IMR-90 (cell line): Measurements from ENCODE around the gene CDKN2D. TPM values are rescaled to one million over a fixed set of nuclear protein-coding genes. Genes with fewer than 3 reads are reported as not detected.

Experiments
- ATAC-seq: fragments of 200-7000 bp; cut with Tn5 transposase; 2 replicates; pipeline ENCODE4 v1.9.1; 2020; ENCODE audit warnings: low read depth, mild to moderate bottlenecking, moderate library complexity
- BruUV-seq: library from RNA; stranded (reverse); fragments of 400-500 nt; replicated peaks from 2 replicates; lab custom pipeline; 2021; lab: Mats Ljungman, UMichigan
- CTCF ChIA-PET: fragments of 300-600 bp; formaldehyde crosslinking; extraction: SDS; loops from one replicate; lab custom pipeline; 2021; ENCODE audit warnings: antibody characterized with exemption; lab: Yijun Ruan, JAX
- POLR2A ChIA-PET: fragments of 300-600 bp; sonication (Branson Sonifier 250); formaldehyde crosslinking; loops from one replicate; lab custom pipeline; 2022; ENCODE audit warnings: antibody characterized with exemption; ENCODE audit not compliant: unreplicated experiment; lab: Charles Lee
- DNase-seq: peaks from one replicate; pipeline ENCODE4 v3.0.0; 2013
- H2AFZ ChIP-seq: replicated peaks from 2 replicates; pipeline ENCODE3; 2013; ENCODE audit warnings: low read length, mild to moderate bottlenecking; ENCODE audit not compliant: poor library complexity
- H2AK5ac ChIP-seq: 2 replicates; pipeline ENCODE4 v1.6.1; 2013; ENCODE audit warnings: low read depth, low read length, inconsistent platforms
- H2AK9ac ChIP-seq: replicated peaks from 2 replicates; pipeline ENCODE3; 2013; ENCODE audit warnings: mild to moderate bottlenecking, low read depth, low read length, moderate library complexity; ENCODE audit not compliant: poor library complexity
- H2BK120ac ChIP-seq: 2 replicates; pipeline ENCODE4 v1.6.1; 2013; ENCODE audit warnings: low read depth, low read length, inconsistent platforms
- H2BK15ac ChIP-seq: 3 replicates; pipeline ENCODE4 v1.6.1; 2013; ENCODE audit warnings: low read depth, low read length, inconsistent platforms
- H2BK20ac ChIP-seq: 2 replicates; pipeline ENCODE4 v1.6.1; 2013; ENCODE audit warnings: low read depth, mild to moderate bottlenecking, inconsistent platforms, low read length, moderate library complexity
- H2BK5ac ChIP-seq: 2 replicates; pipeline ENCODE4 v1.6.1; 2013; ENCODE audit warnings: mild to moderate bottlenecking, low read depth, low read length, inconsistent platforms; ENCODE audit not compliant: poor library complexity, severe bottlenecking
- H3K14ac ChIP-seq: replicated peaks from 2 replicates; pipeline ENCODE4 v1.6.1; 2013; ENCODE audit warnings: low read depth, low read length, inconsistent platforms
- H3K18ac ChIP-seq: 2 replicates; pipeline ENCODE4 v1.6.1; 2013; ENCODE audit warnings: low read depth, low read length, control low read depth
- H3K23ac ChIP-seq: 2 replicates; pipeline ENCODE4 v1.6.1; 2013; ENCODE audit warnings: low read depth, low read length, inconsistent platforms
- H3K27ac ChIP-seq: 2 replicates; pipeline ENCODE4 v1.5.1; 2013; ENCODE audit warnings: mild to moderate bottlenecking, control low read depth, low read length; ENCODE audit not compliant: insufficient read depth
- H3K27me3 ChIP-seq: 2 replicates; pipeline ENCODE4 v1.6.1; 2013; ENCODE audit warnings: low read length; ENCODE audit not compliant: control insufficient read depth, insufficient read depth
- H3K36me3 ChIP-seq: 2 replicates; pipeline ENCODE4 v1.6.1; 2013; ENCODE audit warnings: low read length, mixed read lengths; ENCODE audit not compliant: control insufficient read depth, insufficient read depth
- H3K4ac ChIP-seq: 2 replicates; pipeline ENCODE4 v1.6.1; 2013; ENCODE audit warnings: low read depth, low read length, inconsistent platforms
- H3K4me1 ChIP-seq: 2 replicates; pipeline ENCODE4 v1.6.1; 2013; ENCODE audit warnings: low read length, mixed read lengths; ENCODE audit not compliant: control insufficient read depth, insufficient read depth
- H3K4me2 ChIP-seq: 2 replicates; pipeline ENCODE4 v1.6.1; 2013; ENCODE audit warnings: low read depth, mild to moderate bottlenecking, control low read depth, low read length, moderate library complexity
- H3K4me3 ChIP-seq: 2 replicates; pipeline ENCODE4 v1.5.1; 2013; ENCODE audit warnings: low read depth, mild to moderate bottlenecking, control low read depth, low read length, moderate library complexity; ENCODE audit not compliant: insufficient read depth
- H3K56ac ChIP-seq: 2 replicates; pipeline ENCODE4 v1.6.1; 2013; ENCODE audit warnings: low read length, inconsistent platforms; ENCODE audit not compliant: insufficient read depth; ENCODE audit errors: extremely low read depth
- H3K79me1 ChIP-seq, 2 experiments: 2 replicates each; pipeline ENCODE4 v1.6.1; 2013; ENCODE audit warnings: low read length in 2 of 2, inconsistent platforms in 1 of 2, low read depth in 1 of 2
- H3K9ac ChIP-seq: 2 replicates; pipeline ENCODE4 v1.6.1; 2013; ENCODE audit warnings: low read depth, low read length, control low read depth
- H3K9me1 ChIP-seq: 2 replicates; pipeline ENCODE4 v1.6.1; 2013; ENCODE audit warnings: low read length, inconsistent platforms; ENCODE audit not compliant: insufficient read depth
- H3K9me3 ChIP-seq: 2 replicates; pipeline ENCODE4 v1.6.1; 2013; ENCODE audit warnings: low read length; ENCODE audit not compliant: control insufficient read depth, insufficient read depth
- H4K20me1 ChIP-seq: 2 replicates; pipeline ENCODE4 v1.6.1; 2013; ENCODE audit warnings: low read length, inconsistent platforms; ENCODE audit not compliant: insufficient read depth
- H4K5ac ChIP-seq: 2 replicates; pipeline ENCODE4 v1.6.1; 2013; ENCODE audit warnings: mild to moderate bottlenecking, low read depth, low read length, control low read depth
- H4K8ac ChIP-seq, 2 experiments: 2 replicates each; pipeline ENCODE4 v1.6.1; 2013; ENCODE audit warnings: low read depth in 2 of 2, low read length in 2 of 2, control low read depth in 1 of 2, inconsistent platforms in 1 of 2
- H4K91ac ChIP-seq: 2 replicates; pipeline ENCODE4 v1.6.1; 2013; ENCODE audit warnings: low read depth, low read length, inconsistent platforms; ENCODE audit not compliant: insufficient read depth
- BHLHE40 ChIP-seq: fragments of 150-350 bp; IDR thresholded peaks from 2 replicates; pipeline ENCODE4 v1.6.1; 2016; ENCODE audit warnings: mild to moderate bottlenecking, low read depth, low read length
- CEBPB ChIP-seq: IDR thresholded peaks from 2 replicates; pipeline ENCODE4 v1.6.1; 2012; ENCODE audit warnings: low read depth, low read length, improper control_type of control experiment
- CHD1 ChIP-seq: IDR thresholded peaks from 2 replicates; pipeline ENCODE4 v1.6.1; 2012; ENCODE audit warnings: low read depth, low read length, improper control_type of control experiment
- CTCF ChIP-seq: conservative IDR thresholded peaks from 2 replicates; pipeline ENCODE4 v1.5.1; 2012; ENCODE audit warnings: mild to moderate bottlenecking, low read depth, low read length, improper control_type of control experiment
- ELK1 ChIP-seq: fragments of 150-350 bp; IDR thresholded peaks from 2 replicates; pipeline ENCODE4 v1.6.1; 2016; ENCODE audit warnings: low read depth, mild to moderate bottlenecking, low read length, moderate library complexity, borderline replicate concordance
- FOS ChIP-seq: fragments of 150-350 bp; IDR thresholded peaks from 2 replicates; pipeline ENCODE4 v1.6.1; 2016; ENCODE audit warnings: low read depth, low read length
- MAFK ChIP-seq: IDR thresholded peaks from 2 replicates; pipeline ENCODE4 v1.6.1; 2012; ENCODE audit warnings: low read depth, low read length, improper control_type of control experiment
- MAZ ChIP-seq: IDR thresholded peaks from 2 replicates; pipeline ENCODE4 v1.6.1; 2012; ENCODE audit warnings: low read depth, mild to moderate bottlenecking, low read length, improper control_type of control experiment, moderate library complexity, borderline replicate concordance
- MXI1 ChIP-seq: IDR thresholded peaks from 2 replicates; pipeline ENCODE4 v1.6.1; 2012; ENCODE audit warnings: low read depth, mild to moderate bottlenecking, low read length, moderate library complexity, borderline replicate concordance
- NFE2L2 ChIP-seq: fragments of 150-350 bp; IDR thresholded peaks from 2 replicates; pipeline ENCODE4 v1.6.1; 2016; ENCODE audit warnings: low read depth, mild to moderate bottlenecking, low read length
- POLR2A ChIP-seq: IDR thresholded peaks from 2 replicates; pipeline ENCODE4 v1.6.1; 2012; ENCODE audit warnings: mild to moderate bottlenecking, low read depth, low read length
- RAD21 ChIP-seq: IDR thresholded peaks from 2 replicates; pipeline ENCODE4 v1.6.1; 2012; ENCODE audit warnings: low read length, improper control_type of control experiment
- RCOR1 ChIP-seq: IDR thresholded peaks from 2 replicates; pipeline ENCODE4 v1.6.1; 2012; ENCODE audit warnings: mild to moderate bottlenecking, low read length, improper control_type of control experiment; ENCODE audit not compliant: insufficient replicate concordance
- RFX5 ChIP-seq: IDR thresholded peaks from 2 replicates; pipeline ENCODE4 v1.8.0; 2012; ENCODE audit warnings: low read depth, mild to moderate bottlenecking, low read length, moderate library complexity
- SMC3 ChIP-seq: fragments of 150-350 bp; IDR thresholded peaks from 2 replicates; pipeline ENCODE4 v1.6.1; 2016; ENCODE audit warnings: low read depth, mild to moderate bottlenecking, antibody characterized with exemption, low read length, moderate library complexity
- USF2 ChIP-seq: fragments of 150-350 bp; IDR thresholded peaks from 2 replicates; pipeline ENCODE4 v1.6.1; 2017; ENCODE audit warnings: mild to moderate bottlenecking, antibody characterized with exemption, low read length, low read depth
- WGBS, 2 experiments: methylation state at CpG; one replicate each; pipeline versions ENCODE4 v1.1.5 to v1.1.7; 2013; ENCODE audit warnings: missing lambda C conversion rate in 2 of 2; ENCODE audit not compliant: insufficient read length in 1 of 2; ENCODE audit errors: extremely low coverage in 2 of 2; 5-methylcytosine and 5-hydroxymethylcytosine counted together
- dilution Hi-C: fragments of 300-500 bp; cut with HindIII; formaldehyde crosslinking; loops from one replicate; pipeline ENCODE4 v1.14.3; 2018; ENCODE audit warnings: low sequenced_read_pairs; ENCODE audit not compliant: unreplicated experiment
- in situ Hi-C: fragments of 300-500 bp; cut with MboI; formaldehyde crosslinking; loops from 3 replicates; pipeline ENCODE4 v1.14.3; 2019; ENCODE audit warnings: low sequenced_read_pairs, inconsistent platforms, mixed read lengths
- intact Hi-C: fragments of 100-400 bp; cut with micrococcal nuclease; formaldehyde crosslinking; loops from 2 replicates; pipeline ENCODE4 v1.10.0; 2022
- polyA plus RNA-seq, 3 experiments: library from polyadenylated mRNA; depleted of rRNA; stranded (reverse); fragments of >200 nt; gene quantifications; 2 replicates each; pipeline ENCODE4 v1.2.3, GENCODE V29; 2012; ENCODE audit warnings: low replicate concordance in 1 of 3
- total RNA-seq: library from RNA; depleted of rRNA; stranded (reverse); fragments of >200 nt; gene quantifications from 2 replicates; pipeline ENCODE4 v1.2.3, GENCODE V29; 2012

CDKN2D gene
- total and polyA plus RNA-seq, 2 of the 4 experiments (the other 2 are of a cell fraction) = 3.6 to 8.5 TPM

GRCh38 chr19:10523135-10523636, 45.6 kb downstream of the CDKN2D start:
- ChIA-PET POLR2A (no interaction called here), CTCF (interaction anchor here (0.9 kb wide), 1 partner anchor 13 kb away, joined by 3 read pairs; no protein-coding TSS in a partner anchor)
- H3K18ac ChIP-seq = no peak overlapping the region
- H4K5ac ChIP-seq = no peak overlapping the region
- no peak for TF ChIP-seq CEBPB
- no peak for TF ChIP-seq USF2
- TF ChIP-seq POLR2A = no peak
- no peak for TF ChIP-seq NFE2L2
- no peak for TF ChIP-seq BHLHE40
- no peak for TF ChIP-seq MXI1
- no peak for TF ChIP-seq RFX5
- no peak for TF ChIP-seq RAD21
- TF ChIP-seq CTCF = no peak
- TF ChIP-seq MAZ = no peak
- TF ChIP-seq RCOR1 = no peak
- no peak for TF ChIP-seq FOS
- no peak for TF ChIP-seq ELK1
- no peak for TF ChIP-seq SMC3
- TF ChIP-seq MAFK = no peak
- no peak for TF ChIP-seq CHD1
- ATAC-seq (no peak), DNase-seq (no peak)
- no peak overlapping the region for H3K4me3 ChIP-seq
- H3K36me3 ChIP-seq = no peaks in the 10 kb centered on the region
- in situ Hi-C loops = no loop called here
- no peak overlapping the region for H4K91ac ChIP-seq
- H3K27ac ChIP-seq = no peak overlapping the region
- no peak overlapping the region for H2BK15ac ChIP-seq
- no peaks in the 10 kb centered on the region for H4K20me1 ChIP-seq
- no peaks in the 10 kb centered on the region for H3K9me1 ChIP-seq
- no peak overlapping the region for H2BK120ac ChIP-seq
- no peak overlapping the region for H3K14ac ChIP-seq
- no peak overlapping the region for H3K4ac ChIP-seq
- dilution Hi-C loops = no loop called here
- BruUV-seq = no TSS peak
- H3K79me1 ChIP-seq = no peaks in the 10 kb centered on the region
- intact Hi-C loops = no loop called here
- H2AK9ac ChIP-seq = no peak overlapping the region
- H4K8ac ChIP-seq = no peak overlapping the region
- no peak overlapping the region for H2BK5ac ChIP-seq
- no peak overlapping the region for H2AK5ac ChIP-seq
- H3K4me1 ChIP-seq = no peaks in the 10 kb centered on the region
- no peaks in the 10 kb centered on the region for H3K9me3 ChIP-seq
- H2AFZ ChIP-seq = peak overlapping the region; percentile 19
- H3K23ac ChIP-seq = no peak overlapping the region; the same call in 1 of the 2 replicates
- no peak overlapping the region for H3K4me2 ChIP-seq
- H3K9ac ChIP-seq = no peak overlapping the region
- no CpG with 5 or more reads among the region's 3 CpGs for WGBS, 2 experiments
- peaks cover 28% of the 10 kb centered on the region for H3K27me3 ChIP-seq
- no peak overlapping the region for H3K56ac ChIP-seq
- no peak overlapping the region for H2BK20ac ChIP-seq
